K562 (cell line): Measurements from ENCODE around the gene FNDC11. TPM values are rescaled to one million over a fixed set of nuclear protein-coding genes. Genes with fewer than 3 reads are reported as not detected.

Source experiments
- ZNF318 ChIP-seq, 2 experiments: fragments of 450-650 bp; IDR thresholded peaks; 2 replicates each; pipeline ENCODE4 v1.6.1; 2016; ENCODE audit warnings: mild to moderate bottlenecking in 2 of 2, borderline replicate concordance in 1 of 2, low read depth in 1 of 2, moderate library complexity in 1 of 2
- polyA plus RNA-seq, 8 experiments: library from polyadenylated mRNA; depleted of rRNA in 4 of 8; stranded (reverse) in 5 of 8; unstranded in 3 of 8; fragments of >200 nt; fragmentation: Nextera tagmentation in 2 of 8; fragmentation: Illumina TruSeq in 1 of 8; extraction: Ambion mirVana in 2 of 8; extraction: Trizol in 1 of 8; gene quantifications; 2 replicates each; pipeline versions ENCODE4 v1.2.1 to v1.2.3, GENCODE V29; 2011 to 2014; ENCODE audit warnings: inconsistent platforms in 1 of 8, missing spikeins in 1 of 8
- total RNA-seq, 7 experiments: library from RNA; depleted of rRNA in 6 of 7; stranded (reverse); fragments of >200 nt in 6 of 7; fragmentation: Illumina TruSeq in 2 of 7; extraction: Trizol in 2 of 7; gene quantifications; 2 replicates each; pipeline versions ENCODE4 v1.2.1 to v1.2.3, GENCODE V29; 2011 to 2021; ENCODE audit warnings: low replicate concordance in 1 of 7

Gene FNDC11
- total and polyA plus RNA-seq, 9 of the 15 experiments (the other 6 are each of a cell fraction or from before 2014, with no cell fraction given) = 0.08 to 2.3 (median 0.64) TPM; not detected in 2

- no peak for TF ChIP-seq ZNF318 (IDR thresholded peaks at IDR 0.05; ENCODE audit: borderline replicate concordance in 1 of 2, low read depth in 1 of 2)
- TF ChIP-seq, all 486 proteins: peak for 52
Measured at GRCh38 chr20:63520504-63520933, 33.4 kb upstream of the FNDC11 start, which contains the start of gene PPDPF (continued).
